DMS79 treated with DMSO at 0.1 percent for 48 hours (cell line): ENCODE data around the gene GPR108.
A peak's percentile ranks its signal among the peaks of the same experiment; 100 is the strongest.
"Not testable (repeated sequence)": the region's sequence is repeated elsewhere in the genome, so short reads cannot be mapped to it uniquely, and the experiment has no call there.

ENCODE experiments used
- DNase-seq: peaks from one replicate; lab custom pipeline; 2025; lab: John Stamatoyannopoulos, UW

The GPR108 gene

GRCh38 chr19:6737284-6737872, at the start of gene GPR108:
TSS of gene GPR108 (minus strand) at chr19:6737580. CDS start at chr19:6737576, 4 bp downstream.
- DNase-seq = peak; percentile 100

- no peak for DNase-seq
Measured at GRCh38 chr19:6779206-6779605, 41.8 kb upstream of the GPR108 start.

GRCh38 chr19:6778386-6778785, 41.0 kb upstream of the GPR108 start:
- DNase-seq = no peak

- no peak for DNase-seq
Measured at GRCh38 chr19:6777434-6777833, 40.1 kb upstream of the GPR108 start.

- no peak for DNase-seq
Measured at GRCh38 chr19:6776999-6777398, 39.6 kb upstream of the GPR108 start.

GRCh38 chr19:6776045-6776444, 38.7 kb upstream of the GPR108 start:
- not testable (repeated sequence) for DNase-seq

- no peak for DNase-seq
Measured at GRCh38 chr19:6774821-6775707, 37.7 kb upstream of the GPR108 start.

GRCh38 chr19:6773323-6773931, 36.0 kb upstream of the GPR108 start:
- no peak for DNase-seq

GRCh38 chr19:6772866-6773322, 35.5 kb upstream of the GPR108 start:
- no peak for DNase-seq

GRCh38 chr19:6772028-6772865, 34.9 kb upstream of the GPR108 start, which contains the start of gene VAV1:
TSS of gene VAV1 (plus strand) at chr19:6772708. CDS start at chr19:6772808, 100 bp downstream.
- no peak for DNase-seq

- not testable (repeated sequence) for DNase-seq
Measured at GRCh38 chr19:6771648-6772027, 34.3 kb upstream of the GPR108 start.

- DNase-seq = no peak
Measured at GRCh38 chr19:6769006-6769619, 31.7 kb upstream of the GPR108 start.

- DNase-seq = no peak
Measured at GRCh38 chr19:6768236-6768785, 30.9 kb upstream of the GPR108 start.

- peak; percentile 68 for DNase-seq
Measured at GRCh38 chr19:6767357-6768235, 30.2 kb upstream of the GPR108 start, which contains the start of gene SH2D3A. TSS of gene SH2D3A (minus strand) at chr19:6767435. CDS start at chr19:6763748, 3,687 bp downstream.

GRCh38 chr19:6767081-6767356, 29.6 kb upstream of the GPR108 start:
- DNase-seq = peak; percentile 35

- no peak for DNase-seq
Measured at GRCh38 chr19:6766357-6767080, 29.1 kb upstream of the GPR108 start.

GRCh38 chr19:6765738-6766356, 28.5 kb upstream of the GPR108 start:
- DNase-seq = peak; percentile 86

GRCh38 chr19:6762253-6762797, 24.9 kb upstream of the GPR108 start:
- DNase-seq = not testable (repeated sequence)
